T-cell (primary cell): ENCODE data around the gene SMC5. TPM values are rescaled to one million over a fixed set of nuclear protein-coding genes. Genes with fewer than 3 reads are reported as not detected.
A peak's percentile ranks its signal among the peaks of the same experiment; 100 is the strongest.

Experiments used
- ATAC-seq, 4 experiments: fragments of 200-7000 bp in 3 of 4; fragments of 150-1000 bp in 1 of 4; cut with Tn5 transposase; replicated peaks in 1 of 4; 1 replicate in 3 of 4; 2 replicates in 1 of 4; pipeline ENCODE4 v1.10.0; 2021; ENCODE audit warnings: moderate library complexity in 3 of 4, mild to moderate bottlenecking in 2 of 4, moderate number of reproducible peaks in 1 of 4
- CTCF ChIA-PET, 2 donors: fragments of 300-600 bp; sonication (Branson Sonifier 250); formaldehyde crosslinking; loops; one replicate each; lab custom pipeline; 2022; ENCODE audit warnings: antibody characterized with exemption in 2 of 2; lab: Charles Lee
- POLR2A ChIA-PET, 2 donors: fragments of 300-600 bp; sonication (Branson Sonifier 250); formaldehyde crosslinking; loops; one replicate each; lab custom pipeline; 2022; ENCODE audit warnings: antibody characterized with exemption in 2 of 2; lab: Charles Lee
- DNase-seq, 35 experiments: peaks; one replicate each; pipeline versions ENCODE4 v3.0.0 to v3.0.0-alpha.2; 2013 to 2023
- H3K27ac ChIP-seq: one replicate; pipeline ENCODE4 v1.5.1; 2013; ENCODE audit warnings: low read length
- H3K27me3 ChIP-seq, 2 experiments: replicated peaks in 1 of 2; 1 replicate in 1 of 2; 2 replicates in 1 of 2; pipeline versions ENCODE4 v1.6.1 to v1.7.0; 2013; ENCODE audit warnings: low read length in 1 of 2, mixed read lengths in 1 of 2; ENCODE audit not compliant: control insufficient read depth in 2 of 2, insufficient read depth in 2 of 2; ENCODE audit errors: extremely low read depth in 1 of 2
- H3K36me3 ChIP-seq, 2 donors: 1 replicate in 1 of 2; 2 replicates in 1 of 2; pipeline versions ENCODE4 v1.6.1 to v1.7.0; 2013; ENCODE audit warnings: low read length in 1 of 2; ENCODE audit not compliant: control insufficient read depth in 2 of 2, insufficient read depth in 1 of 2; ENCODE audit errors: extremely low read depth in 1 of 2
- H3K4me1 ChIP-seq, 2 experiments: 1 replicate in 1 of 2; 2 replicates in 1 of 2; pipeline versions ENCODE4 v1.6.1 to v1.7.0; 2013; ENCODE audit warnings: low read length in 2 of 2, mixed read lengths in 1 of 2; ENCODE audit not compliant: insufficient read depth in 2 of 2, control insufficient read depth in 1 of 2; ENCODE audit errors: extremely low read depth in 1 of 2
- H3K4me3 ChIP-seq, 2 donors: 1 replicate in 1 of 2; 2 replicates in 1 of 2; pipeline versions ENCODE4 v1.5.1 to v1.7.0; 2013; ENCODE audit warnings: mild to moderate bottlenecking in 2 of 2, low read length in 1 of 2, moderate library complexity in 1 of 2; ENCODE audit not compliant: control insufficient read depth in 1 of 2; ENCODE audit errors: extremely low read depth in 1 of 2
- H3K9me3 ChIP-seq: 2 replicates; pipeline ENCODE4 v1.7.0; 2013
- H3K27ac Mint-ChIP-seq, 2 donors: one replicate each; pipeline ENCODE4 v1.8.0; 2020 to 2021; ENCODE audit warnings: mild to moderate bottlenecking in 2 of 2, mixed read lengths in 2 of 2
- H3K27me3 Mint-ChIP-seq, 2 donors: one replicate each; pipeline ENCODE4 v1.8.0; 2021 to 2022; ENCODE audit warnings: mixed read lengths in 2 of 2
- H3K36me3 Mint-ChIP-seq: one replicate; pipeline ENCODE4 v1.8.0; 2021; ENCODE audit warnings: mixed read lengths
- H3K4me1 Mint-ChIP-seq, 3 donors: one replicate each; pipeline ENCODE4 v1.8.0; 2020 to 2022; ENCODE audit warnings: mixed read lengths in 3 of 3, mild to moderate bottlenecking in 1 of 3
- H3K4me3 Mint-ChIP-seq, 3 donors: one replicate each; pipeline ENCODE4 v1.8.0; 2020 to 2022; ENCODE audit warnings: mild to moderate bottlenecking in 3 of 3, mixed read lengths in 3 of 3, moderate library complexity in 3 of 3
- H3K9me3 Mint-ChIP-seq, 3 donors: one replicate each; pipeline ENCODE4 v1.8.0; 2020 to 2022; ENCODE audit warnings: mixed read lengths in 3 of 3
- WGBS: methylation state at CpG from one replicate; pipeline ENCODE4 v1.1.5; 2013; ENCODE audit warnings: missing lambda C conversion rate; ENCODE audit not compliant: insufficient coverage; 5-methylcytosine and 5-hydroxymethylcytosine counted together
- total RNA-seq, 35 experiments: library from RNA in 6 of 35; stranded (reverse) in 6 of 35; fragments of 120-200 nt in 1 of 35; gene quantifications; one replicate each; pipeline versions ENCODE4 v1.2.1 to v1.2.4 and lab custom pipeline; 2013 to 2026

The SMC5 gene
- total RNA-seq, 5 donors from 2014 or later (not counting 1 experiment from before 2014, with no cell fraction given): 31.6 to 35.5 (median 34.5) TPM

- 96% methylated on average over 16 of the region's 23 CpGs for WGBS
- Histone ChIP-seq H3K27ac (no peak overlapping the region), H3K4me1 (peaks cover 8 to 36% of the 10 kb centered on the region in 2 experiments), H3K27me3 (peaks cover 0 to 2% of the 10 kb centered on the region in 2 experiments), H3K36me3 (peaks cover 0 to 25% of the 10 kb centered on the region in 2 donors), H3K9me3 (no peaks in the 10 kb centered on the region), H3K4me3 (no peak overlapping the region)
- no peak for DNase-seq
- H3K9me3 Mint-ChIP-seq: no peaks in the 10 kb centered on the region
- peak overlapping the region in 1 of 2 donors; percentile 28 for H3K27ac Mint-ChIP-seq
- CTCF ChIA-PET: interaction anchor here in 1 of 2 donors (0.6 kb wide), 1 partner anchor 18 kb away, joined by 3 read pairs; no protein-coding TSS in a partner anchor
- H3K36me3 Mint-ChIP-seq: peaks cover 39% of the 10 kb centered on the region
- no peak for ATAC-seq
- POLR2A ChIA-PET: no interaction called here
- peaks cover 62 to 70% (median 66%) of the 10 kb centered on the region in 3 donors for H3K4me1 Mint-ChIP-seq
- H3K4me3 Mint-ChIP-seq: no peak overlapping the region
- H3K27me3 Mint-ChIP-seq: no peaks in the 10 kb centered on the region
These were observed 128.9 kb downstream of the SMC5 start for GRCh38 chr9:70387663-70388062.

- Histone ChIP-seq H3K9me3 (no peaks in the 10 kb centered on the region), H3K4me1 (peaks cover 8 to 49% of the 10 kb centered on the region in 2 experiments), H3K4me3 (no peak overlapping the region), H3K27me3 (no peaks in the 10 kb centered on the region), H3K27ac (no peak overlapping the region), H3K36me3 (peaks cover 0 to 25% of the 10 kb centered on the region in 2 donors)
- no peak for ATAC-seq
- DNase-seq: no peak
- H3K9me3 Mint-ChIP-seq: no peaks in the 10 kb centered on the region
- 93% methylated on average over 2 of the region's 3 CpGs for WGBS
- no peaks in the 10 kb centered on the region for H3K27me3 Mint-ChIP-seq
- CTCF ChIA-PET: interaction anchor here in 1 of 2 donors (0.7 kb wide), 1 partner anchor 219 kb away, joined by 3 read pairs; no protein-coding TSS in a partner anchor
- no peak overlapping the region for H3K27ac Mint-ChIP-seq
- no peak overlapping the region for H3K4me3 Mint-ChIP-seq
- H3K4me1 Mint-ChIP-seq: peaks cover 75 to 84% (median 78%) of the 10 kb centered on the region in 3 donors
- peaks cover 37% of the 10 kb centered on the region for H3K36me3 Mint-ChIP-seq
- POLR2A ChIA-PET: no interaction called here
These were observed 130.4 kb downstream of the SMC5 start for GRCh38 chr9:70389188-70389587.

GRCh38 chr9:70389621-70390266, 131.0 kb downstream of the SMC5 start:
- ChIA-PET POLR2A (interaction anchor here in 1 of 2 donors (0.5 to 0.8 kb wide), 3 partner anchors 12 to 502 kb away, joined by 3 read pairs; no protein-coding TSS in a partner anchor), CTCF (interaction anchor here in 1 of 2 donors (0.5 to 0.7 kb wide), 2 partner anchors 75 to 219 kb away, joined by 3 read pairs; no protein-coding TSS in a partner anchor)
- H3K27ac Mint-ChIP-seq: no peak overlapping the region
- WGBS: 82% methylated on average over 3 of the region's 10 CpGs
- Histone ChIP-seq H3K4me1 (peaks cover 8 to 49% of the 10 kb centered on the region in 2 experiments), H3K27ac (no peak overlapping the region), H3K36me3 (peaks cover 0 to 24% of the 10 kb centered on the region in 2 donors), H3K9me3 (no peaks in the 10 kb centered on the region), H3K4me3 (no peak overlapping the region), H3K27me3 (no peaks in the 10 kb centered on the region)
- H3K27me3 Mint-ChIP-seq: no peaks in the 10 kb centered on the region
- H3K4me1 Mint-ChIP-seq: peaks cover 80 to 86% (median 82%) of the 10 kb centered on the region in 3 donors
- H3K4me3 Mint-ChIP-seq: peak overlapping the region in 1 of 3 donors; percentile 78
- peak in 1 of 4 experiments; percentile 21 for ATAC-seq
- H3K36me3 Mint-ChIP-seq: peaks cover 33% of the 10 kb centered on the region
- DNase-seq: no peak
- H3K9me3 Mint-ChIP-seq: no peaks in the 10 kb centered on the region

GRCh38 chr9:70390933-70391341, 132.2 kb downstream of the SMC5 start:
- peaks cover 0 to 18% of the 10 kb centered on the region in 2 donors for H3K36me3 ChIP-seq
- no peak for DNase-seq
- peaks cover 85 to 87% (median 86%) of the 10 kb centered on the region in 3 donors for H3K4me1 Mint-ChIP-seq

GRCh38 chr9:70392189-70392588, 133.4 kb downstream of the SMC5 start:
- peak in 1 of 35 experiments; percentile 29 for DNase-seq
- CTCF ChIA-PET: no interaction called here
- no CpG with 5 or more reads among the region's 2 CpGs for WGBS
- Mint-ChIP-seq H3K9me3 (no peaks in the 10 kb centered on the region), H3K27ac (peak overlapping the region in 1 of 2 donors; percentile 70), H3K4me1 (peaks cover 84 to 86% (median 84%) of the 10 kb centered on the region in 3 donors), H3K27me3 (no peaks in the 10 kb centered on the region), H3K4me3 (peak overlapping the region in 1 of 3 donors; percentile 78), H3K36me3 (peaks cover 18% of the 10 kb centered on the region)
- Histone ChIP-seq H3K27ac (no peak overlapping the region), H3K4me3 (no peak overlapping the region), H3K9me3 (no peaks in the 10 kb centered on the region), H3K4me1 (peaks cover 8 to 61% of the 10 kb centered on the region in 2 experiments), H3K36me3 (peaks cover 0 to 5% of the 10 kb centered on the region in 2 donors), H3K27me3 (no peaks in the 10 kb centered on the region)
- peak in 3 of 4 experiments; percentile 37 to 54 (median 49) for ATAC-seq
- POLR2A ChIA-PET: interaction anchor here in 1 of 2 donors (1.3 kb wide), 1 partner anchor 10 kb away, joined by 4 read pairs; no protein-coding TSS in a partner anchor

More at GRCh38 chr9:70390933-70391341, 132.2 kb downstream of the SMC5 start:
- H3K9me3 ChIP-seq: no peaks in the 10 kb centered on the region
- no peaks in the 10 kb centered on the region for H3K27me3 Mint-ChIP-seq
- no peaks in the 10 kb centered on the region for H3K9me3 Mint-ChIP-seq
- peaks cover 30% of the 10 kb centered on the region for H3K36me3 Mint-ChIP-seq
- H3K27ac ChIP-seq: no peak overlapping the region
- peak overlapping the region; percentile 2 to 78 (median 19) for H3K4me3 Mint-ChIP-seq
- CTCF ChIA-PET: interaction anchor here (0.7 to 1.3 kb wide), 5 partner anchors 13 to 1574 kb away, joined by 3 to 5 read pairs (median 3); no protein-coding TSS in a partner anchor
- H3K27ac Mint-ChIP-seq: peak overlapping the region in 1 of 2 donors; percentile 75
- no peak overlapping the region for H3K4me3 ChIP-seq
- ATAC-seq: peak in 3 of 4 experiments; percentile 53 to 67 (median 61)
- WGBS: 100% methylated on average over 1 of the region's 2 CpGs
- peaks cover 8 to 55% of the 10 kb centered on the region in 2 experiments for H3K4me1 ChIP-seq
- H3K27me3 ChIP-seq: no peaks in the 10 kb centered on the region
- POLR2A ChIA-PET: interaction anchor here (0.6 to 1.3 kb wide), 5 partner anchors 10 to 194 kb away, joined by 3 to 7 read pairs (median 4); no protein-coding TSS in a partner anchor

- H3K4me3 ChIP-seq: no peak overlapping the region
- Mint-ChIP-seq H3K27me3 (no peaks in the 10 kb centered on the region), H3K9me3 (no peaks in the 10 kb centered on the region), H3K4me3 (peak overlapping the region in 1 of 3 donors; percentile 40), H3K27ac (peak overlapping the region in 1 of 2 donors; percentile 70), H3K36me3 (peaks cover 12% of the 10 kb centered on the region), H3K4me1 (peaks cover 85 to 87% (median 85%) of the 10 kb centered on the region in 3 donors)
- WGBS: 82% methylated on average over 2 of the region's 3 CpGs
- no peaks in the 10 kb centered on the region for H3K27me3 ChIP-seq
- ChIA-PET CTCF (interaction anchor here in 1 of 2 donors (1.2 kb wide), 1 partner anchor 18 kb away, joined by 5 read pairs; no protein-coding TSS in a partner anchor), POLR2A (interaction anchor here in 1 of 2 donors (0.6 kb wide), 1 partner anchor 146 kb away, joined by 3 read pairs; no protein-coding TSS in a partner anchor)
- H3K4me1 ChIP-seq: peaks cover 13 to 64% of the 10 kb centered on the region in 2 experiments
- ATAC-seq: no peak
- H3K9me3 ChIP-seq: no peaks in the 10 kb centered on the region
- no peaks in the 10 kb centered on the region for H3K36me3 ChIP-seq
- no peak overlapping the region for H3K27ac ChIP-seq
- no peak for DNase-seq
These were observed 134.1 kb downstream of the SMC5 start for GRCh38 chr9:70392850-70393249.
